Right lung (tissue), 5 donors: ENCODE measurements around the gene MYO5B. TPM values are rescaled to one million over a fixed set of nuclear protein-coding genes. Genes with fewer than 3 reads are reported as not detected.

ENCODE experiments used
- DNase-seq, 2 donors: peaks; one replicate each; pipeline ENCODE4 v3.0.0-alpha.2; 2013
- polyA plus RNA-seq, 5 donors: library from polyadenylated mRNA; unstranded; fragments of 120-200 nt; gene quantifications; one replicate each; pipeline versions ENCODE4 v1.2.1 to v1.2.3, GENCODE V29; 2013; ENCODE audit warnings: inconsistent platforms in 1 of 5, low replicate concordance in 1 of 5; ENCODE audit not compliant: insufficient read length in 5 of 5, insufficient read depth in 1 of 5

MYO5B gene
- polyA plus RNA-seq, 5 donors, result 7.9 to 13.5 (median 13.0) TPM

DNA sequence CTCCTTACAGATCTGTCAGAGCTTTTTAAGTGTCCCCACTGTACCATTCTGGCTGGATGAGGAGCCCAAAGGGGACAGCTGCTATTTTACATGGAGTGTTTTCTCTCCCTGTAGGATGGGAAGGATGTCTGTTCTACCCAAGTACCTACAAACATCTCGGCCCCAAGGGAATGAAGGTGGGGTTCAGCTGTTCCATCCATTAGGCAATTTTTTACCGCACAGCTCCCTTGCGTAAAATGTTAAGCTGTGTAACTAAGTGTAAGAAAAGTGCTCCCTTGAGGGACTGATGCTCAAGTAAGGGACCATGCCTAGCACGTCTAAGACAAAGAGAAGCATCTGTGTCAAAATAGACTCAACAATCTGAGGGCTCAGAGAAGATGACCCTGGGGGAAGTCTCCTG lies 180.3 kb downstream of the MYO5B start:
- no peak for DNase-seq

DNA sequence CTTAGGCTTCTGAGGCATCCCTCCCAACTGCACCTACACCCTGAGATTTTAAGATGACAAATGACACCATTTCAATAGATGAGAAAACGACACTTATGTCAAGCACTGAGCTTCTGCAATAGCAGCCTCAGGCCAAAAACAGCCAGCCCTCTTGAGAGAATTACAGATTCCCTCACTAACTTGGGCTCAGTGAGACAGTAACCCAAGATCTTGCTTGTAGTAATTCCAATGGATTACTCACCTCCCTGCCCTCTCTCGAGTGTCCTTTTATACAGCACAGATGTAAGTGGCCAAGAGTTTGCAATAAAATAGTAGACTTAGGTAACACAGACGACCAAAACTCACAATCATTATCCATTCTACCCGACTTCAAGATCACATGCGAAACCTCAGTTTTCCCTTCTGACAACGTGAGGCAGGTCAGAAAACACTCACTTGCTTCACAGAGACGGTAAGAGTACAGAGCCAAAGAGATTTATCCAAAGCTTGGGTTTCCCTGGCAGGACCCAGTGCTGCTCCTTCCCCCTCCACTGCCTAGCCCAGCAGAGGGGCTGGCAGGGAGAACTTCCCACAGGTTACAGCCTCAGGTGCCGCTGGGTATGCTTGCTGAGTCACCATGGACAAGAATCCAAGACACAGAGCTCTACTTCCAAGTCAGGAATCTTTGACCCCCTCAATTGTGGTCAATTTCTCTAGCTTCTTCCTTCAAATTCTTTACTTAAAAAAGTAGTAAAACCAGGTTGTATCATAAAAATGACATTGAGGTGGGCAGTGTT lies 181.4 kb downstream of the MYO5B start:
- no peak for DNase-seq

DNA sequence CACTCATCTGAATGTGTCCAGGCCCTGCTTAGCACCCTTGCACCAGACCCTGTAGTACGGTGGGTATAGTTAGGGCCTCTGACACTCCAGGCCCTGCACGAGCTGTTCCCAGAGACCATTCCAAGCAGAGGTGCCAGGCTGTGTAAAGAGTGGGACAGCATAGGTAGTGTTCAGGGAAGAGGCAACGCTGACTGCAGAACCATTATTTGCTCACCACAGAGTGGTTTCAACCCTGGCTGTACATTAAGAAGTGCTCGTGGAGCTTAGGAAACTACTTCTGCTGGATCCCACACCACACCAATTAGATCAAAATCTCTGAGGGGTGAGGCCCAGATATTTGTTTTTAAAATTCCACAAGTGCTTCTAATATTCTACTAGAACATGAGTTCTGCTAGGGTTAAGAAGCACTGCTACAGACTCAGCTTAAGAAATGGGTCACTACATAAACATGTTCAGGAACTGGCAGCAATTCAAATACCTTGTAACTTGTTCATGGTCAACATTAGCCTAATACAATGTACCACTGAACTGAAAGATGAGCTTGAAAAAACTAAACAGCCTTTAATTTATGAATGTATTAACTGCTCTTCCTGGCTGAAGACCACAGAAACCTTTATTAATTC lies 183.0 kb downstream of the MYO5B start:
- peak; percentile 6 to 17 for DNase-seq

DNA sequence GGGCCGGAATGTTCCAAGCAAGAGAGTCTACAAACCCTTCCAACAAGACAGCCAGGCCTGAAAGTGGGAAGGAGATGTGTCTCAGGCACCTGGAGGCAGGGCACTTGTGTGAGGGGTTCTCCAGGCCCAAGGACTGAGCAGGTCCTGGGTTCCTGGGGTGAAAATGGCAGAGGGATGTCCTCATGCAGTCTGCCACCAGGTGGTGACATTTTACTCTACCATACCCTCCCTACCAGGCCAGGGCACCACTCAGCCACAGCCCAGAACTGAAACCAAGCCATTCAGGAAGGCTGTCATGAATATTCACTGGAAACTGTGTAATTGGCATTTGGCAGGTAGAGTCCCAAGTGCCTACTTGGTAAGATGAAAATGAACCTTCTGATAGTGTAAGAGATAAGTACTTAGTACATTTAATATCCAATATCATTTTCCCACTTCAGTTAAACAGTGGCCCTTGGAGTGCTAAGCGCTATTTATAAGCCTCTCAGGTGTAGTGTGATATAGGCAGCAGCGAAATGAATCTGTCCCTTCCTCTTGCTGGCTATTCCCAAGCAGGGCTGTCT lies 185.1 kb downstream of the MYO5B start:
- DNase-seq, result peak in 1 of 2 donors; percentile 9

DNA sequence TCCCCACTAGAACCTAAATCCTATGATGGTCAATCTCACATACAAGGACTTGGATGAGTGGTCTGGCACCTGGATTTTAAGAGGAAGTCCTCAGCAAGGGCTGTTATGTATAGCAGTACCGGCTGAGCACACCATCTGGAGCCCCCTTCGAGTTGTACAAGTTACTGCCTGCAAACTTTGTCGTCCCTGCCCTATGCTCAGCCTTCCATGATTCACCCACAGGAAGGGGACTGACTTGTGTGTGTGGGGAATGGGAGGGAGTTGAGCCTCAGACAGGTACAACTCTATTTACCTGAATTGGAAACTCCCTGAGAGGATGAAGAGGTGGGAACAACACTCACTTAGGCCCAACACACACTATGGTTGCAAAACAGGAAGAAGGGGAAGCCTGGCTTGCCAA lies 186.6 kb downstream of the MYO5B start:
- DNase-seq, result no peak

DNA sequence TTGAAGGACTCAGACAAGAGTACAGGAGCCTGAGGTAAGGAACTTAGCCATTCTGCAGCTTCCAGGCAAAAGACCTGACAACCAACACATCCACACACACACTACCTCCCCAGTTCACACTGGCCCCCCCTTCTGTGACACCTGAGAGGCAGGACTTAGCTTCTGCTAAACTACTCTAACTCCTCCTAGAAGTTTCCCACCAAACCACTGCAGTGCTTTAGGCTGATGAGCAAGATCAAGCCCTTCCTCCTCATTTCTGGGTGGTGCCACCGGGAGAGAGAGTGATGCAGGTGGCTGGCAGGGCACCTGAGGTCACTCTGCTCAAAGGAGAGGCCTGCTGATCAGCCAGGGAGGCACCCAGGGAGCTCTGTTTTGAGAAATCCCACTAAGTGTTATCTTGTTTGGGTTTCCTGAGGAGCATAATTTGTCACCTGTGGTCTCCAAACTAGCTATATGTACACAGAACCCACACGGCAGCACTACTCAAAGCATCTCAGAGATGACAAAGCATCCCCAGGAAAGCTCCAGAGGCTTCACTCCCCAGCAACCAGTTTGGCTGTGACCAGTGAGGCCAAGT lies 188.4 kb downstream of the MYO5B start:
- no peak for DNase-seq

DNA sequence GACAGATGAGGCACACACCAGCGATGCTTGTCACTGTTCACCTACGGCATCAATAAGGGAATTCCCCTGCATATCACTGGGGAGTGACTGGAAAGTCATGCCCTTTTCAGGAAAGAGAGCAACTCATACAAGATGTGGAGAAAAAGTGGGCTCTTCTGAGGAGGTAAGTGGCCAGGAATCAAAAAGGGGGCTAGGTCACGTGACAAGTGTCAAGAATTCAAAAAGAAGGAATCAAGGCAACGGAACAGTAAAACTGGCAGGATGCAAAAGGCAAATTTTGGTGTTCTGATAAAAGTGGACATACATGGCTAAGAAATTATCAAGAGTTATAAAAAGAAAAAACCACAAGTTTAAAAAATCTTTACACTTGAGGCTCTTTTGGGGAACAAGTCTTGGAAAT lies 190.9 kb downstream of the MYO5B start:
- DNase-seq, result no peak

DNA sequence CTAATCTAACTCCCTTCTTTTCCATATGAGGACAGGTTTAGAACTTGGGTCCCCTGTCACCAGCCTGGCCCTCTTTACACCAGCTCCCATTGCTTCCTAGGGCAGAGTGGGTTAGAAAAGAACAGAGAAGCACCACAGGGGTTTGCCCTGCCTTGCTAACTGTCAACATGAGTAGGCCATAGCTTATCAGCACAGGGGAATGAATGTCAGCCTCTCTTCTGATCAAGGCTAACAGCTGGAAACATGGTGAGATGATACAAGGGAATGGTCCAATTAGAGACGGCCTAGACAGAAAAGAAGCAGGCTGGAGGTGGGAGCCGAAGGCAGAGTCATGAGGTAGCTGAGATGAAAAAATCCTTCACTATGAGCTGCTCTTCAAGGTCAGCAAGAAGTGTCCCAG lies 192.2 kb downstream of the MYO5B start:
- DNase-seq, result no peak

DNA sequence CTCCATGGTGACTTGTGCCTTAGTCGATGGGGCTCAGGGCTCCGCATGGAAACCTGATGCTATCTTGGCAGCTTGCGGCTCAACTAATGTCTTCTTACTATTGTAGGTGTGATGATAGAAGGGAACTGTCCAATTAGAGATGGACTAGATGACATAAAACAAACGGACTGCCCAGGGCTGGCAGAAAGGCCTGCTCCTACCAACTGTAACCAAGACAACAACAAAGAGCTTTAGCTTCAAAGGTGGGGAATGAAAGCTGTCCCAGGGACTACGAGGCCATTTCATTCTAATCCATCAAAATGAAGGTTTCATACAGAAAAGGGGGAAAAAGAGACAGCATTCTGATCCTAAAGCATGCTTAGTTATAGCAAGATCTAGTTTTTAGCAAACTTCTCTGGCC lies 194.7 kb downstream of the MYO5B start:
- DNase-seq, result no peak

DNA sequence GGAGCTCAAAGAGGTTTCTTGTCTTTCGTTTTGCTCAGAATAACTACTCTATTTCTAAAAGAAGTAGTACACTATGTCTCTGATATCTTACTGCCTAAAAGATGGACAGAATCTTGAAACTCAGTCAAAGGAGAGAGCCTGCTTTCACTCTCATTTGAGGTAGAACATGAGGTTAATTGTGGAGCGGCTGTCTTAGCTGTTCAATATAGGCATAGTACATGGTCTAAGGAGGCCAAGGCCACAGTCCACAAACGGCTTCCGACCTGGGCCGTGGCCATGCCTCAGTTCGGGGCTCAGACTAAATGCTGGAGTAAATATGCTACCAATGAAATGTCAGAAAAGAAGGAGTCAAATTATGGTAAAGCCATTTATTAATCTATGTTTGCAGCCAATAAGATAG lies 195.8 kb downstream of the MYO5B start:
- DNase-seq, result no peak

DNA sequence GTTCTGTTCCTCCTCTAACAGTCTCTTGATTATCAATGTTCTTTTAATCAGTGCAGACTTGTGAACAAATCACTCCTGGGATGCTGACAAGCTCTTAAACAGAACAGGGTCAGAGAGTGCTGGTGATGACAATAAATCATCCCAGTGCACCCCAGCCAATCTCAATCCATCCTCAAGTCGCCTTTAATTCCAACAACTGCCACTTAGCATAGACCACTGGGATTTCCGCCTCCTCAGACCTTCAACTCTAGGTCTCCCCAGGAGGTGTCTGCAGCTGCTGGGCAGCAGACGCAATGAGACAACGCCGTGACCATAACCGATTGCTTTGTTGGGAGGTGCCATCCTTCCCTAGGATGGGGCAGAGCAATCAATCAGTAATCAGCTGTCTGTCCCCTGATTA lies 197.4 kb downstream of the MYO5B start:
- no peak for DNase-seq

DNA sequence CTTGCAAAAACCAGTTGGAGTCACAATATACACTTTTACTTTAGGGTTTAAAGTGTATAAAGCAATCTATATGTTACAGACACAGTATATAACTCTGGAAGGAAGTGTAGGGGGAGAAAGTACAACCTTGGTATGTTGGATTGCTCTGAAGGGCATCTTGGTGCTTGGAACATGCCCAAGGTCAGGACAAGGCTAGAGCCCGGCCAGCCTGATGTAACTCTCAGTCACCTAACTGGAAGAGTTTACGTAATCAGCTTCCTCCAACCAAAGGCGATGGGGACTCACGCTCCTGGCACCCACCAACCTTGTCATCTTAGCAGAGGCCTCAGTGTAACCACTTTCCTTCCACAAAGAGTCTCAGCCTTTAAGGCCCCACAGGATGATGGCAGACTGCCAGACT lies 200.5 kb downstream of the MYO5B start:
- no peak for DNase-seq

DNA sequence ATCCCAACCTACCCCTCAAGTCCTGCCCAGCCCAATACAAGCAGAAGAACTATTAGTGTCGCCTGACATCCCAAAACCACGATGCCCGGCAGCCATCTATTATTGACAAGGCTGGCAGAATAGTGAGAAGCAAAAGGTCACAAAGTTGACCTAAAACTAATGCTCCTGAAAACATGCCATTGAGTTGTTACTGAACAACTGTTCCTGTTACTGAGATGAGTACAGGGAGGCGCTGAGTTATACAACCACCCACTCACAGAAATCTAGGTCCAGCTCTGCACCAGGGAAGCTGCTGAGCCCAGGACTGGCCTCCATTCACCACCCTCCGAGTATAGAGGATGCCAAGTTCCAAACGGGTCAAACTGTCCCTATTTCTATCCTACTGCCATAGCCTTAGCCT lies 201.6 kb downstream of the MYO5B start:
- DNase-seq, result no peak

DNA sequence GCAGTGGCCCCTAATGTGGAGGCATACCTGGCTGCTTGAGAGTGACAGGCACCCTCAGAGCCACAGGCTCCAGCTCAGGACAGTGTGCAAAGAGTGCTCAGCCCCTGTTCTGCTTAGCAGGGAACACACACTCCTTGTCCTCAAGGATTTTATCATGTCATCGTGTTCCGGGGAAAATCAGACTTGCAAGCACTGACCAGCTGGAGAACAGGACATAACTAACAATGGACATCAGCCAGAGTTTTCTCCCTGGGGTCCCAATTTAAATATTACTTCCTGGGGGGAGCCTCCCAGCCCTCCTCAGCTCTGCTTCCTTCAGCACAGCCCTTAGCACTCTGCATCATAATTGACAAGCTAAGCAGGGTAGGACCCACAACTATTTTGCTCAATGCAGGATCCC lies 206.2 kb downstream of the MYO5B start:
- DNase-seq, result no peak

DNA sequence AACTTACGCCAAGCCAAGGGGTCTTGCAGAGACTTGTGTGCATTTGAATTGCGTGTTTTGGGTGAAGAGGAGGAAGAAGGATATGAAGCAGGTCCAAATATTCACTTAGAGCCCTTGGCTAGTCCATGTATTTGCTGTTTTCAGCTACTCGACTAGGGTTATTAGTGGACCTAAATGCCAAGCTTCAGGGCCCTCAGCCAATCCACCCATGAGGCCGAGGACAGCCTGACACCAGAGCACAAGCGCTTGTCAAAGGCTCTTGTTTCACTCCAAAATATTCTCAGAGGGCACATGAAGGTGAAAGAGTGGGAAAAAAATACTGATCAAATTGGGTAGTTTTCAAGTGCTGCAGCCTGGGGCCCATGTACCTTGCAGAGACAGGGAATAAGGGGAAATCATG lies 206.8 kb downstream of the MYO5B start:
- no peak for DNase-seq

DNA sequence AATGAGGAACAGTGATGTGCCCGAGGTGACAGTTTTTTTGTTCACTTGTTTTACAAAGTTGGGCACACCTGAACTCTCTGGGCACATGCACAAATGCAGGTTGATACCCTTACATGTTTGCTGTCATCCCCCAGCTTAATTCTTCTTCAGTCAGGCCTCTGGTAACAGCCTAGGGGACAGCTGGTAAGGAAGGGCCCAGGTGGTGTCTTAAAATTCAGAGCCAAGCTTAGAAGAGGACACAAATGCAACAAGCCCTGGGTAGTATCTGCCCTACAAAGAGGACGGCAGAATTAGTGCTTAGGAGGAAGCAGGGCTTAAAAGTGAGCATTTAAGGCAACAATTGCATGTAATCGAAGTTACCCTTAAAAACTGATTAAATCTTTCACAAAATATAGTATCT lies 209.7 kb downstream of the MYO5B start:
- DNase-seq, result no peak

DNA sequence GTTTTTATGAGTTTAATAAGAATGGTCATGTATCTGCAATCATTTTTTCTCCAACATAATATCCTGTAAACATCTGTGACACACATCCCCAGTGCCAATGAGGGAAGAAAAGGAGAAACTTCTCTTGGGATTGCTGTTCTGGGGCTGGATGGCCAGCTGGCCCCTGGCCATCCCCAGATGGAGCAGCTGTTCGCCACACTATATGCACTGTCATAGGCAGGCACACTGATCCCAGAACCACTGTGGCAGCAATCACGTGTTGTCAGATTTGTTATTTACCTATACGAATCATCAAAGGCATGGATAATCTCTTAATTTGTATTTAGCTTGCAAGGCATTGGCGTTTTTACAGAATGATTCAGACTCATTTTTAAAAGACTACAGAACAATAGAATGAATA lies 214.1 kb downstream of the MYO5B start:
- DNase-seq, result peak in 1 of 2 donors; percentile 15

DNA sequence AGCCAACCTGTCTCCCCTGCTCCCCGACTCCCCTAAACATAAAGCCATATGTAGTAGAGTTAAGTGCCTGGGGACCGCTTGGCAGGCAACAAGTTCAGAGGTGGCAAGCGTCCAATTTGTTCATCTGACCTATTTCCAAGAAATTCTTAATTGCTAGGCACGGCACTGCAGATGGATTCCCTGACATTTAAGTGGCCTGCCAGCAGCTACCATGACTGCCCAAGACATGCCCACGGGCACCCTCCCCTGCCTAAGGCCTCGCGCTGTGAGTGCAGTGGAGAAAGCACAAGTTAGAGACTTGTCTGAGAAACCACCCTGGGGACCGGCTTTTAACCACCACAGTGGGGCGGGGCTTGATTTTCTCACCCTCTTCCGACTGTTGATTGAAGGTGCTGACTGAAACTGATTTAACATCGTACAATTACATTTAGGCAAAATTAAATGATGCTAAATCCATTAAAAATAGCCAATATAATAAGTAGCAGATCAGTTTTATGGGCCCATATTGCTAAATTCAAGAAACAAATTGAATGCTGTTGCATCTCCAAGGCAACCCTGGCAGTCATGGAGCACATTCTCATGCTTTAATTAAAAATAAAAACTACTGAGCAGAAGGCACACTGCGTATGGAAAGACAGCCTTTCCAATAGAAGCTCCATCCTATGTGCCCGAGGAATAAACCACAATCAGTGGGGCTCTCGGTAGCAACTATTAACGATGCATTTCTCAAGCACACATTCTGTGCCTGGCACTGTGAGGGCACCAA lies 218.0 kb downstream of the MYO5B start:
- DNase-seq, result peak in 1 of 2 donors; percentile 28

DNA sequence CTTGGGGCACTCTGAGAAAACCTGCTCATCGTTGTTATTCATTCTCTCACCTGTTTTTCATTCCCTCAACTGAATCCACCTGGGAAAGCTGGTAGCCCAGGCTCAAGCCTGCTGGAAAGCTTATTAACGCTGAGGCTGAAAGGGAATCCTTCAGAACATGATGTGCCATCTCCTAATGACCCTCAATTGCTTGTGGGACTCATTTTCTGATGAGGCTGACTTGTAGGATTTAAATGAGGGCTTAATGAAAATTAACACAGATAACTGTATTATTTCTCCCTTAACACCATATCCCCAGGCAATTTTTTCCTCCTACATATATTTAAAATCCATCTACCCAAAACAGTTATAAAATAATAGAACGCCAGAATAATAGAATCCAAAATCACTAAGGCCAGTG lies 218.9 kb downstream of the MYO5B start:
- DNase-seq, result no peak

DNA sequence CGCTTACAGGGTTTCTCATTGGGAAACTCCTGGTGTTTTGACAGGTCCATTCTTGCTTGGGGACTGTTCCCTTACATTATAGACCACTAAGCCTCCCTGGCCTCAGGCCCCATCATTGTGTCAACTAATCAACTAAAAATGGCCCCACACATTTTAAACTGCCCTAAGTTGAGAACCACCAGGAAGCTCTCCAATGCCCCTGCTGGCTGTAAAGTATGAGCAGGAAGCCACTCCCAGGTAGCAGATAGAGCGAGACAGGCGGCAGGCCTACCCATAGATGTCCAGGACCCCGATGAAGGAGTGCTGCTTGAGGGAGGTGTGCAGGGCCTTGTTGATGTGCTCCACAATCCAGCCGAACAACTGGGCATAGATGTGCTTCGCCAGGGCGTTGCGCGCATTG lies 220.9 kb downstream of the MYO5B start:
- DNase-seq, result no peak

DNA sequence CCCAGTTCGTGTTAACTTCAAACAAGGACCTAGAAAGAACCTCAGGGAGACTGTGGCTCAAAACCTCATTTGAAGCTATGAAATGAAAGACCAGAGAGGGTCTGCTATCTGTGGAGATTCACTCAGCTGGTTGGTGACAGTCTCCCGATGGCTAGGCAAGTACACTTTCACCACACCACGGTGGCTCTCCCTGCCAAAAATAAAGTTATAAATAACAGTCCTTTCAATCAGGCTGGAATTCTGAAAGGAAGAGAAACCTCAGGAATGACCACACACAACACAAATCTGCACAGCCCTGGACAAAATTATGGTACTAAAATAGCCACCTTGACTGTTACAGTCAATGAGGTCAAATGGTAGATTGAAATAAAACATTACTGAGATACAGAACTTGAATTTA lies 221.4 kb downstream of the MYO5B start:
- DNase-seq, result no peak

DNA sequence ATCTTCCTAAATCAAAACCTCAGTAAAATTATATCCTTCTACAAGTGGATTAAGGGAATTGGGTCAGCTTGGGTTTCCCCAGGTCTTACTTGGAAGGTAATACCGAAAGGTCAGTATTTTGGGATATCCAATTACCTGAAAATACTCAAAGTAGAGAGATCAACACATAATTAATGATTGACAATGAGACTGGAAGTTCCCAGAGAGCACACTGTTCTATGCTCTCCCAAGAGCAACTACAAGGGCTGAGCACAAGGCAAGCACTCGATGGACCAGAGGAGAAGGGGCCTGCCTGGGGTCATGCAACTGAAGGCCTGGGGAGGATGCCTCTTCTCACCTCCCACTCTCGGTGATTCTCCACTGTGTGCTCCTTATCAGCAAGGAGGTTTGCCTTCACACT lies 222.4 kb downstream of the MYO5B start:
- no peak for DNase-seq
